NCI-H446 (cell line): Measurements from ENCODE around the gene PSMA8.
"Not testable (repeated sequence)": the region's sequence is repeated elsewhere in the genome, so short reads cannot be mapped to it uniquely, and the experiment has no call there.

Experiments
- DNase-seq, 2 experiments: peaks; one replicate each; lab custom pipeline; 2025; lab: John Stamatoyannopoulos, UW

PSMA8 gene

GRCh38 chr18:26133652-26134051, at the start of gene PSMA8:
Gene PSMA8 (plus strand): TSS chr18:26133869. CDS start chr18:26133966, 97 bp downstream.
- DNase-seq: no peak

- DNase-seq: no peak
These were observed 48.6 kb upstream of the PSMA8 start for GRCh38 chr18:26085056-26085455.

- no peak for DNase-seq
These were observed 46.7 kb upstream of the PSMA8 start for GRCh38 chr18:26086959-26087358.

- DNase-seq: no peak
These were observed 45.2 kb upstream of the PSMA8 start for GRCh38 chr18:26088487-26088886.

GRCh38 chr18:26089293-26090129, 44.2 kb upstream of the PSMA8 start:
- peak in 1 of 2 experiments; percentile 7 for DNase-seq

GRCh38 chr18:26090130-26091046, 43.3 kb upstream of the PSMA8 start, which contains the start of gene SS18:
Gene SS18 (minus strand): TSS chr18:26090613. CDS start chr18:26090569, 44 bp downstream.
- DNase-seq: peak; percentile 79 to 92

- peak in 1 of 2 experiments; percentile 64 for DNase-seq
These were observed 42.5 kb upstream of the PSMA8 start for GRCh38 chr18:26091047-26091630.

- no peak for DNase-seq
These were observed 36.8 kb upstream of the PSMA8 start for GRCh38 chr18:26096852-26097251.

GRCh38 chr18:26097563-26097962, 36.1 kb upstream of the PSMA8 start:
- DNase-seq: no peak

GRCh38 chr18:26103579-26103978, 30.1 kb upstream of the PSMA8 start:
- no peak for DNase-seq

- DNase-seq: no peak
These were observed 29.6 kb upstream of the PSMA8 start for GRCh38 chr18:26104035-26104434.

- no peak for DNase-seq
These were observed 14.4 kb upstream of the PSMA8 start for GRCh38 chr18:26119246-26119645.

- DNase-seq: no peak
These were observed 12.2 kb upstream of the PSMA8 start for GRCh38 chr18:26121476-26121875.

- DNase-seq: not testable (repeated sequence)
These were observed 11.7 kb upstream of the PSMA8 start for GRCh38 chr18:26121994-26122393.

- DNase-seq: no peak
These were observed 5.9 kb upstream of the PSMA8 start for GRCh38 chr18:26127786-26128185.

GRCh38 chr18:26128192-26128591, 5.5 kb upstream of the PSMA8 start:
- not testable (repeated sequence) for DNase-seq

GRCh38 chr18:26134107-26134506, 438 bp downstream of the PSMA8 start:
- no peak for DNase-seq

GRCh38 chr18:26135548-26135947, 1.9 kb downstream of the PSMA8 start:
- DNase-seq: no peak

GRCh38 chr18:26157326-26157725, 23.7 kb downstream of the PSMA8 start:
- no peak for DNase-seq

- DNase-seq: no peak
These were observed 25.7 kb downstream of the PSMA8 start for GRCh38 chr18:26159353-26159752.

GRCh38 chr18:26164571-26164970, 30.9 kb downstream of the PSMA8 start:
- DNase-seq: no peak

- DNase-seq: not testable (repeated sequence)
These were observed 33.9 kb downstream of the PSMA8 start for GRCh38 chr18:26167592-26167991.
